T-helper 9 cell (primary cell): ENCODE measurements around the gene MRS2.
"Not testable (repeated sequence)": the region's sequence is repeated elsewhere in the genome, so short reads cannot be mapped to it uniquely, and the experiment has no call there.

Source experiments
- DNase-seq: peaks from one replicate; pipeline ENCODE4 v3.0.0-alpha.2; 2020

MRS2 gene

GRCh38 chr6:24391208-24391607, 11.5 kb upstream of the MRS2 start:
- no peak for DNase-seq

- DNase-seq: no peak
Measured at GRCh38 chr6:24391756-24392405, 10.9 kb upstream of the MRS2 start.

GRCh38 chr6:24394061-24394779, 8.5 kb upstream of the MRS2 start:
- no peak for DNase-seq

GRCh38 chr6:24394780-24395437, 7.8 kb upstream of the MRS2 start:
- DNase-seq: no peak

GRCh38 chr6:24396824-24397223, 5.9 kb upstream of the MRS2 start:
- DNase-seq: no peak

GRCh38 chr6:24397631-24398030, 5.1 kb upstream of the MRS2 start:
- DNase-seq: no peak

GRCh38 chr6:24400045-24401039, 2.4 kb upstream of the MRS2 start:
- DNase-seq: not testable (repeated sequence)

GRCh38 chr6:24401458-24401857, 1.3 kb upstream of the MRS2 start:
- DNase-seq: no peak

GRCh38 chr6:24403501-24403824, 727 bp downstream of the MRS2 start:
- no peak for DNase-seq

- no peak for DNase-seq
Measured at GRCh38 chr6:24405262-24405661, 2.5 kb downstream of the MRS2 start.

GRCh38 chr6:24408719-24409410, 6.1 kb downstream of the MRS2 start:
- DNase-seq: no peak

GRCh38 chr6:24410622-24411021, 7.9 kb downstream of the MRS2 start:
- DNase-seq: no peak

- DNase-seq: no peak
Measured at GRCh38 chr6:24412294-24412693, 9.6 kb downstream of the MRS2 start.

- DNase-seq: not testable (repeated sequence)
Measured at GRCh38 chr6:24414531-24414930, 11.8 kb downstream of the MRS2 start.

GRCh38 chr6:24415753-24416152, 13.0 kb downstream of the MRS2 start:
- DNase-seq: no peak

- no peak for DNase-seq
Measured at GRCh38 chr6:24419526-24419925, 16.8 kb downstream of the MRS2 start.

- DNase-seq: no peak
Measured at GRCh38 chr6:24425091-24425490, 22.4 kb downstream of the MRS2 start.

GRCh38 chr6:24426729-24427446, 24.2 kb downstream of the MRS2 start:
- DNase-seq: no peak

GRCh38 chr6:24428615-24429014, 25.9 kb downstream of the MRS2 start:
- no peak for DNase-seq

GRCh38 chr6:24429146-24429545, 26.4 kb downstream of the MRS2 start:
- DNase-seq: no peak

GRCh38 chr6:24430086-24430485, 27.4 kb downstream of the MRS2 start:
- DNase-seq: no peak

- DNase-seq: no peak
Measured at GRCh38 chr6:24431045-24431451, 28.3 kb downstream of the MRS2 start.
